Stimulated activated CD4-positive, alpha-beta T cell treated with anti-CD3 and anti-CD28 coated beads, TNF-alpha, amount 100 ng/mL, for 24 hours (primary cell): ENCODE results near the gene XDH.

Experiments used
- DNase-seq, 3 experiments: peaks; one replicate each; pipeline ENCODE4 v3.0.0-alpha.2; 2020; ENCODE audit warnings: low read depth in 3 of 3

XDH gene

GRCh38 chr2:31404302-31404701 is 10.2 kb downstream of the XDH start:
- no peak for DNase-seq

GRCh38 chr2:31402388-31402787 is 12.2 kb downstream of the XDH start:
- DNase-seq: no peak

GRCh38 chr2:31401580-31401979 is 13.0 kb downstream of the XDH start:
- no peak for DNase-seq

- no peak for DNase-seq
Observed at GRCh38 chr2:31398881-31399280, 15.7 kb downstream of the XDH start.

GRCh38 chr2:31397094-31397493 is 17.4 kb downstream of the XDH start:
- no peak for DNase-seq

- DNase-seq: no peak
Observed at GRCh38 chr2:31390324-31390723, 24.2 kb downstream of the XDH start.

GRCh38 chr2:31388736-31389135 is 25.8 kb downstream of the XDH start:
- DNase-seq: no peak

GRCh38 chr2:31387850-31388249 is 26.7 kb downstream of the XDH start:
- no peak for DNase-seq

GRCh38 chr2:31386648-31387047 is 27.9 kb downstream of the XDH start:
- DNase-seq: no peak

- DNase-seq: no peak
Observed at GRCh38 chr2:31386172-31386571, 28.4 kb downstream of the XDH start.

GRCh38 chr2:31384771-31385276 is 29.7 kb downstream of the XDH start:
- DNase-seq: no peak

GRCh38 chr2:31384351-31384750 is 30.2 kb downstream of the XDH start:
- DNase-seq: peak in 1 of 3 experiments; percentile 2

GRCh38 chr2:31383471-31384153 is 30.9 kb downstream of the XDH start:
- DNase-seq: no peak

- DNase-seq: no peak
Observed at GRCh38 chr2:31382452-31383120, 32.0 kb downstream of the XDH start.

GRCh38 chr2:31381601-31382000 is 32.9 kb downstream of the XDH start:
- DNase-seq: no peak

- no peak for DNase-seq
Observed at GRCh38 chr2:31380243-31380642, 34.3 kb downstream of the XDH start.

- DNase-seq: no peak
Observed at GRCh38 chr2:31379747-31380146, 34.8 kb downstream of the XDH start.

- DNase-seq: no peak
Observed at GRCh38 chr2:31378791-31379501, 35.6 kb downstream of the XDH start.

GRCh38 chr2:31378389-31378788 is 36.2 kb downstream of the XDH start:
- no peak for DNase-seq

- no peak for DNase-seq
Observed at GRCh38 chr2:31373127-31373526, 41.4 kb downstream of the XDH start.

- DNase-seq: no peak
Observed at GRCh38 chr2:31372097-31372496, 42.4 kb downstream of the XDH start.

GRCh38 chr2:31371691-31372090 is 42.9 kb downstream of the XDH start:
- DNase-seq: no peak

GRCh38 chr2:31366733-31367132 is 47.8 kb downstream of the XDH start:
- no peak for DNase-seq
